GM18870 (cell line): ENCODE measurements around the gene PPM1N.

Experiments used
- ATAC-seq: cut with Tn5 transposase; IDR thresholded peaks from one replicate; pipeline ENCODE4 v1.9.1; 2021; ENCODE audit warnings: moderate library complexity; ENCODE audit not compliant: unreplicated experiment

Gene PPM1N, protein sequence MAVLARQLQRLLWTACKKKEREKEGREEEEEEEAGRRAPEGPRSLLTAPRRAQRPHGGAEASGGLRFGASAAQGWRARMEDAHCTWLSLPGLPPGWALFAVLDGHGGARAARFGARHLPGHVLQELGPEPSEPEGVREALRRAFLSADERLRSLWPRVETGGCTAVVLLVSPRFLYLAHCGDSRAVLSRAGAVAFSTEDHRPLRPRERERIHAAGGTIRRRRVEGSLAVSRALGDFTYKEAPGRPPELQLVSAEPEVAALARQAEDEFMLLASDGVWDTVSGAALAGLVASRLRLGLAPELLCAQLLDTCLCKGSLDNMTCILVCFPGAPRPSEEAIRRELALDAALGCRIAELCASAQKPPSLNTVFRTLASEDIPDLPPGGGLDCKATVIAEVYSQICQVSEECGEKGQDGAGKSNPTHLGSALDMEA

DNA sequence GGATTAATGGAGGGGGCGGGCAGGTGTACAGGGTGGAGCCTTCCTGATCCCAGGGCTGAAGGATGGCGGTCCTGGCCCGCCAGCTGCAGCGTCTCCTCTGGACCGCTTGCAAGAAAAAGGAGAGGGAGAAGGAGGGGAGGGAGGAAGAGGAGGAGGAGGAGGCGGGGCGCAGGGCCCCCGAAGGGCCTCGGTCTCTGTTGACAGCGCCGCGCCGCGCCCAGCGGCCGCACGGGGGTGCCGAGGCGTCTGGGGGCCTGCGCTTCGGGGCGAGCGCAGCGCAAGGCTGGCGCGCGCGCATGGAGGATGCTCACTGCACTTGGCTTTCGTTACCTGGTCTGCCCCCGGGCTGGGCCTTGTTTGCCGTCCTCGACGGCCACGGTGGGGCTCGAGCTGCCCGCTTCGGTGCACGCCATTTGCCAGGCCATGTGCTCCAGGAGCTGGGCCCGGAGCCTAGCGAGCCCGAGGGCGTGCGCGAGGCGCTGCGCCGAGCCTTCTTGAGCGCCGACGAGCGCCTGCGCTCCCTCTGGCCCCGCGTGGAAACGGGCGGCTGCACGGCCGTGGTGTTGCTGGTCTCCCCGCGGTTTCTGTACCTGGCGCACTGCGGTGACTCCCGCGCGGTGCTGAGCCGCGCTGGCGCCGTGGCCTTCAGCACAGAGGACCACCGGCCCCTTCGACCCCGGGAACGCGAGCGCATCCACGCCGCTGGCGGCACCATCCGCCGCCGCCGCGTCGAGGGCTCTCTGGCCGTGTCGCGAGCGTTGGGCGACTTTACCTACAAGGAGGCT, at the start of gene PPM1N:
TSS of gene PPM1N (plus strand) at position 33 of the 785 bp plus-strand sequence. CDS start at position 63, 30 bp downstream.
- ATAC-seq = no peak

DNA sequence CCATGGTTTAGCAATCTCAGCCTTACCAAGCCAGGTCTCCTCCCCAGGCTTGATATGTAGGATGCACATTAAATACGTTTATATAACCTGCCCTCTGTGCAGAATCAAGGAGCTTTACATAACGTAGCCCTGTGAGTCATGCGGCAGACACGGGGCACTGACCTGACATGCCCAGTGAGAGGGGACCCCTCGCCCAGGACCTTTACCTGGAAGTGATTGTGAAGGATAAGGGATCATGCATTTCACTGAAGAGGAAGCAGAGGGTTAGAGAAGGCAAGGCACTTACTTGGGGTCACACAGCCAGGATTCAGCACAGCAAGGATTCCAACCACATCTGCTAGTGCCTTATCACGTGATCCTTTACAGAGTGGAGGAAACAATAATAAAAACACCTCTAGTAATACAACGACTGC, 49.4 kb upstream of the PPM1N start:
- ATAC-seq = no peak

DNA sequence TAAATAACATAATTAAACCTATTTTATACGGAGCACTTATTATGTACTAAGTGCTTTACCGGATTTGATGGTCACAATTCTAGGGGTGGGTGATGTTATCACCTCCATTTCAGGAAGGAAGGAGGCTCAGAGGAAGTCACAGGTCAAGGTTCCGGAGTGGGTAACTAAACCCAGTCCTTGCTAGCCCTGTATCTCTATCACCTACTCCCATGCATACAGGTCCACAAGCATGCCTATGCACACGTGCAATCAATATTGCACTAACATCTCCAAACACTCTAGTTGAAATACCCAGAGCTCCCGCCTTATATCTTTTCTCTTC, 48.3 kb upstream of the PPM1N start:
- ATAC-seq = no peak

DNA sequence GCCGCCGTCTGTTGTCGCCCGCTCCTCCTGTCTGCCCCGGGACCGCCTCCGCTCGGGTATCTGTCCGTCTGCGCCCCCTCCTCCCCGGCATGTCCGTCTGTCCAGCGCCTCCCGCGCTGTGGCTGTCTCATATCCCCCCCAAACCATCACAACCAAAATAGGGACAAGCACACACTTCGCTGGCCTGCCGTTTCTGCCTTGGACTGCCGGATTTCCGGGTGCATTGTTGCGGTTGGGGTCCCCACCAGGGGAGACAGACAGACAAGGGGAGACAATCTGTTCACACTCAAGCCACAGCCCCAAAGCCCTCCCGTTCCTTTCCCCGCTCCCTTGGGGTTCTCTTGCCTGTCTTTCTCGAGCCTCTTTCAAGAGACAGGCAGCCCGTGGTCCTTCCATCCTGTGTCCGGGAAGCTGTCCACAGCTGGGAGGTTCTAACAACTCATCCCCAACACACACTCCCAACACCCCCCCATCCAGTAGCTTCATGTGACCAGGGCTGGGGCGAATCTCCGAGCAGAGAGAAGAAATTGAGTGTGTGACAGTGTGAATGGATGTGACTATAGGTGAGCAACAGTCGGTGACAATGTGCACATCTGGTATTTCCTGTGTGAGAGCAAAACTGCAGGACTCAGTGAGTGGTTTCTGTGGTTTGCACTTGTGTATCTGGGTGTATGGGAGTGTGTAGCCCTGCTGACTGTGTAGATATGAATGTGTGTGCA, 47.0 kb upstream of the PPM1N start:
- no peak for ATAC-seq

DNA sequence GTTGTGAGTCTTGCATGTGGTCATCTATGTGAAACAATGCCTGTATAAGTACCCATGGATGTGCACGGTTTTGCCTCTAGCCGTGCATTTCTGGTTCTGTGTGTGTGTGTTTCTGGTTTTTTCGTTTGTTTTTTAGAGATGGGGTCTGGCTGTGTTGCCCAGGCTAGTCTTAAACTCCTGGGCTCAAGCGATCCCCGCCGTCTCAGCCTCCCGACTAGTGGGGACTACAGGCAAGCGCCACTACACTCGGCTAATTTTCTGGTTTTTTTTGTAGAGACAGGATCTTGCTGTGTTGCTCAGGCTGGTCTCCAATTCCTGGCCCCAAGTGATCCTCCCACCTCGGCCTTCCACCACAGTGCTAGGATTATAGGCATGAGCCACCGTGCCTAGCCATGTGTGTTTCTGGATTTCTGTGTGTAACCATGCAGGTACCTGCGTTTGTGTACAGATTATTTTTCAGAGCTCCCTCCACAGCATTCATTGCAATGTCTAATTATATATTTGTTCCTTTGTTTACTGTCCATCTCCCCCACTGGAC, 46.3 kb upstream of the PPM1N start:
- no peak for ATAC-seq

DNA sequence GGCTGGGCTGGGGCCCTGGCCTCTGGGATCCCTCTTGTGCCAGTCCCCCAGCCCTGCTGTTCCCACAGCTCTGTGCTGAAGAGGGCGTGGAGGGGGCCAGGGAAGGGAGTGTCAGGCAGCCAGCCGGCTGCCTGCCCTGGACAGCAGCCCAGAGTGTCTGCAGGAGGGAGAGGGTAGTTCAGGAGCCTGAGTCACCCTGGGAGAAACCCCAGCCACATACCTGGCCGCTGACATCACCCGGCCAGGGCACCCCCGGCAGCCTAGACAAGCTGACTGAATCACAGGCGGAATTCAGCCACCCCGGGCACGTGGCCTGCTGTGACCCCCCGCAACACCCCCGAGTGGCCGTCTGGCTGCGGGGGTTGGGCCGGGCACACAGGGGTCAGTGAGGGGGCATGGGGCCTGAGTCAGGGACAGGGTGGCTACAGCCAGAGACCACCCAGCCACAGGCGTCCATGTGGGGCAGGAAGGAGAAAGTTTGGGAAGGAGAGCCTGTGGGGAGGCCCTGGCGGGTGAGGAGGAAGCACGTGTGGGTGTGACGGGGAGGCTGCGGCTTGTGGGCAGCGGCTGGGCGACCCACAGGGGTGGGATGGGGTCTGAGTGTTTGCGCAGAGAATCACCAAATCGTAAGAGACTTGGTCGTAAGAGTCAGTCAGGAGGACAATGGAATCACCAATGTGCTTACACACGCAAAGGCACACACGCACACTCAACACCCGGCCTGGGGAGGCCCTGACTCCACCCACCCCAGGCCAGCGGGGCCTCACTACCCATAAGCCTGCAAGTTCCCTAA, 42.3 kb upstream of the PPM1N start:
- no peak for ATAC-seq

DNA sequence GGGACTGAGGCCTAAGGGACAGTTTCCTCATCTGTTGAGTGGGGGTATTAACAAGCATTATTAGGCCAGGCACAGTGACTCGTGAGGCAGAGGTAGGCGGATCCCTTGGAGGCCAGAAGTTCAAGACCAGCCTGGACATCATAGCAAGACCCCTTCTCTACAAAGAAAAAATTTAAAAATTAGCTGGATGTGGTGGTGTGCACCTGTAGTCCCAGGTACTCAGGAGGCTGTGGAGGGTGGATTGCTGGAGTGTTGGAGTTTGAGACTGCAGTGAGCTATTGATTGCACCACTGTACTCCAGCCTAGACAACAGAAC, 41.8 kb upstream of the PPM1N start:
- ATAC-seq = no peak

DNA sequence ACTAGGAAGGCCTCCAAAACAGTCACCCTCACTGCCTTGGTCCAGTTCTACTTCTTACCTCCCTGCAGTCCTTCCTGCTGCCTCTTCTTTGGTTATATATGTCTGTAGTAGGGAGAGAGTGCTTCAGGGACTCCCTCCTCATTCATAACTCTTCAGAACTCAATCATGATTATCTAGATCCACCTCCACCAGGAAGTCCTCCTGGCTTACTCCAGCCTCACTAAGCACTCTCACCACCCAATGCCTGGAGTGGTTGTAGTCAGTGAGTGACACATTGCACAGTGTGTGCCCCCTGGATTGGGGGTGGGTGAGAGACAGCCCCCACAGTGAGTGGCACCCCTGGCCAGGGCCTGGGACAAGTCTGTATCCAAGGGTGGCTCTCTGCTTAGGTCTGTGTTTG, 40.5 kb upstream of the PPM1N start:
- no peak for ATAC-seq

DNA sequence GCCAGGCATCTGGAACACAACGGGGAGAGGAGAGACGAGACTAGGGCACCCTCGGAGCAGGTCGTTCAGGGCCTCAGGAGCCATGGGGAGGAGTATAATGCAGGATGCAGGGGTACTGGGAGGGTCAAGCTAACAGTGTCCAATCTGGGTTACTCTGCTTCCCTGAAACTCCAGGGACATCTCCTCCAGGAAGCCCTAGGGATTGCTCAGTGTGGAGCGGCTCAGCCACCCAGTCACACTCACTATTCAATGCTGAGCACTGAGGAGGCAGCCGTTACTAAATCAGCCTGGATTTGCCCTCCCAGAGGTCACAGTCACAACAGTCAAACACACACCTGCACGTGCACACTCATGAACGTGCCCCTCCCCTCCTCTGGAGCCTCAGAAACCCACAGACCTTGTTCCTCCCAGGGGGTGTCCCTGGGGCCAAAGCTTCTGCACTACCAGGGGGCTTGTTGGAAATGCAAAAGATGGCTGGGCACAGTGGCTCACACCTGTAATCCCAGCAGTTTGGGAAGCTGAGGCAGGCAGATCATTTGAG, 37.4 kb upstream of the PPM1N start:
- no peak for ATAC-seq

DNA sequence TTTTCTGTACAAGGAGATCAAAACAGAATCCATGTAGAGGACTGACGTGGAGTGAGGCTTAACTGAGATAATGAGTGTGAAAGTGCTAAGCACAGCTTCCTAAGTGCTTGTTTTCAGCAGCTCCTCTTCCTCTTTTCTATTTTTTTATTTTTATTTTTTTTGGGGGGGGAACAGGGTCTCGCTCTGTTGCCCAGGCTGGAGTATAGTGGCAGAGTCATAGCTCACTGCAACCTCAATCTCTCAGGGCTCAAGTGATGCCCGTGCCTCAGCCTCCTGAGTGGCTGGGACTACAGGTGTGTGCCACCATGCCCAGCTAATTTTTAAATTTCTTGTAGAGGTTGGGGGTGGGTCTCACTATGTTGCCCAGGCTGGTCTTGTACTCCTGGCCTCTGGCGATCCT, 36.1 kb upstream of the PPM1N start:
- ATAC-seq = no peak

DNA sequence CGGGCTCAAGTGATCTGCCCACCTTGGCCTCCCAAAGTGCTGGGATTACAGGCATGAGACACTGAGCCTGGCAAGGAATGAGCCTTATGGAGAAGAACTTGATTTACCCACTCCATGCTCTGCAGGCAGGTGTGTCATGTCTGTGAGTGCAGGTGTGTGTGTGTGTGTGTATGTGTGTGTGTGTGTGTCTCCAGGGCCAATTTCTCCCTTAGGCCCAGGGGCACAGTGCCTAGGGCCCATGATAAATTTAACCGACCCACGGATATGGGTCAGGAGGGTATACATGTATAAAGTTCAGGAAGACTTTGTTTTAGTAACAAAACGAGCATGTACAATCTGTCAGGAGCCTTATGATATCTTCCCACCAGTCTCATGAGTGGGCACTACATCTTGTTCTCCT, 35.0 kb upstream of the PPM1N start:
- no peak for ATAC-seq

DNA sequence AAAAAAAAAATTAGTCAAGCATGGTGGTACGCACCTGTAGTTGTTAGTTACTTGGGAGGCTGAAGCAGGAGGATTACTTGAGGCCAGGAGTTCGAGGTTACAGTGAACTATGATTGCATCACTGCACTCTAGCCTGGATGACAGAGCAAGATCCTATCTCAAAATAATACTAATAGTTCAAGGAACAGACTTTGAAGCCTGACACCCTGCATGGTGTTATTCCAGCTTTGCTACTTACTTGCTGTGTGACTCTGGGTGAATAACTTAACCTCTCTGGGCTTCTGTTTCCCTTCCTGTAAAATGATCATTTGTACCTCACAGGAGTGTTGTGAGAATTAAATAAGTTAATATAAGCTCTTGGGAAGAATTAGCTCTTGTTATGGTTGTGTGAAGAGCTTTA, 34.0 kb upstream of the PPM1N start:
- ATAC-seq = no peak

DNA sequence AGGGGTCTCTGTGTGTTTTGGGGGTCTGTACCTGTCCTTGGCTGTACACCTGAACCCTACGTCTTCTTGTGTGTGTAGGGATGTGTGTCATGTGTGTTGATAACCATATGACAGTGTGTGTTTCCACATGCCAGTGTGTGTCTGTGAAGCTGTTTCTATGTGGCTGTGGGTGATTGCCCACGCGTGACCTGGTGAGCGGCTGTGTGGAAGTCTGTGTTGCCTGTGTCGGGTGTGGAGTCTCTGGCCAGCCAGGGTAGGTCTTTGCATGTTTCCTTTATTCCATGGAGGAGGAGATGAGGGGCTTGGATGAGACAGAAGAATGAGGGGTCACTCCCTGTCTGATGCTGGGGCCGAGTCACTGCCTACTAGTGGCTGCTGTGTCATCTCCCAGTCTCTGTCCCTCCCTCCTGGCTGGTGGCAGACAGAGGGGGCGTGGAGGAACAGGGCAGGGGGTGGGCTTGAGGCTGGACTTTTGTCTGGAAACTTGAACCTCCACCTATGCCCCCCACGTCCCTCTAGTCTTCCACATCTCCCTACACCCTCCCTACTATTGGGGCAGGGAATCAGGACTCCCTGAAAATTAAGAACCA, 33.3 kb upstream of the PPM1N start:
- no peak for ATAC-seq

DNA sequence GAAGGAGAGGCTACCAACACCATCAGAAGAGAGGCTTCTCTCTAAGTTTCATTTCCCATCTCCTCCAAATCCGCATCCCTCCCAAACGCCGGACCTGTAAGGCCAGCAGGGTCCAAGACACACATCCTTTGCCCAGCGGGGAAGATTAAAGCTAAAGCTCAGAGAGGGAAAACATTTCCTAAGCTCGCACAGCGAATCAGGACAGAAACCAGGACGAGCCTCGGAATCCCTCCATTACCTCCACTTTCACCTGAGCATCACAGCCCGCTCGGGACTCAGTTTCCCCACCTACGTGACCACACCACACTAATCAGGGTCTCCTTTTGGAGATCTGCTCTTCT, 31.2 kb upstream of the PPM1N start:
- ATAC-seq = no peak

DNA sequence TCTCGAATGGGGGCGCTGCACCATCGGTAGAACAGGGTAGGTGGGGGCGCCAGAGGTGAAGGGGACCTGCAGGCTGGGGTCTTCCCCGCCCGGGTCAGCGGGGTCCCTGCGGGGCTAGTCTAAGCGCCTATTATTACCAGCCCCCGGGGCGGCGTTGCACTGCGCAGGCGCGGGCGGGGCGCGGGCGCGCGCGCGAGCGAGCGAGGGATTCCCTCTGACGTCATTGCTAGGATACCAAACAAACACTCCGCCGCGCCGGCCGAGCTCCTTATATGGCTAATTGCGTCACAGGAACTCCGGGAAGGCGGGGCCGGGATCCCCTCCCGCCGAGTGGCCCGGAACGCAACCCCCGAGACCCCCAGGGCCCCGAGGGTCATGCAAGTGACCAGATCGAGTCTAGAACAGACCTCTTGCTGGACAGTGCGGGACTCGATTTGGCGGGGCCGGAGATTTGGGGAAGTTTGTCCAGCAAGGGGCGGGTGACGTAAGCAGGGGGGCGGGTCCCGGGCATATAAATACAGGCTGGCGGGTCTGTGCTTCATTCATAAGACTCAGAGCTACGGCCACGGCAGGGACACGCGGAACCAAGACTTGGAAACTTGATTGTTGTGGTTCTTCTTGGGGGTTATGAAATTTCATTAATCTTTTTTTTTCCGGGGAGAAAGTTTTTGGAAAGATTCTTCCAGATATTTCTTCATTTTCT, 30.6 kb upstream of the PPM1N start, which contains the start of gene FOSB:
TSS of gene FOSB (plus strand) at position 541 of the 703 bp plus-strand sequence. CDS start 591 bp downstream, outside the sequence.
- ATAC-seq = peak; percentile 31

DNA sequence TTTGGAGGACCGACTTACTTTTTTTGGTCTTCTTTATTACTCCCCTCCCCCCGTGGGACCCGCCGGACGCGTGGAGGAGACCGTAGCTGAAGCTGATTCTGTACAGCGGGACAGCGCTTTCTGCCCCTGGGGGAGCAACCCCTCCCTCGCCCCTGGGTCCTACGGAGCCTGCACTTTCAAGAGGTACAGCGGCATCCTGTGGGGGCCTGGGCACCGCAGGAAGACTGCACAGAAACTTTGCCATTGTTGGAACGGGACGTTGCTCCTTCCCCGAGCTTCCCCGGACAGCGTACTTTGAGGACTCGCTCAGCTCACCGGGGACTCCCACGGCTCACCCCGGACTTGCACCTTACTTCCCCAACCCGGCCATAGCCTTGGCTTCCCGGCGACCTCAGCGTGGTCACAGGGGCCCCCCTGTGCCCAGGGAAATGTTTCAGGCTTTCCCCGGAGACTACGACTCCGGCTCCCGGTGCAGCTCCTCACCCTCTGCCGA, 30.0 kb upstream of the PPM1N start:
- no peak for ATAC-seq

DNA sequence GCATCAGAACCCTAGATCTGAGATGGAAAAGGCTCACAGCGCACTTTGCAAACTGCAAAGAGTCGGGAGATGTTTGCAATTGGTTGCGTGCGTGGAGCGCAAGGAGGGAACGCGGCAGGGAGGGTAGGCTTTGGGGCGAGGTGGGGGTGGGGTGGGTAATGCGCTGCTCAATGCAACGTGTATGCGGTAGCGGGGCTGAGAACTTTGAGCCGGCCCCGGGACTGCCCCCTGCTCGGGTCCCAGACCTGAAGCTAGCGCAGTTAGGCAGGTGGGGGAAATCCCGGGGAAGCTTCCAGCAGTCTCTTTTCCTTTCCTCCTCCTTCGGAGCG, 29.5 kb upstream of the PPM1N start:
- ATAC-seq = peak; percentile 12

DNA sequence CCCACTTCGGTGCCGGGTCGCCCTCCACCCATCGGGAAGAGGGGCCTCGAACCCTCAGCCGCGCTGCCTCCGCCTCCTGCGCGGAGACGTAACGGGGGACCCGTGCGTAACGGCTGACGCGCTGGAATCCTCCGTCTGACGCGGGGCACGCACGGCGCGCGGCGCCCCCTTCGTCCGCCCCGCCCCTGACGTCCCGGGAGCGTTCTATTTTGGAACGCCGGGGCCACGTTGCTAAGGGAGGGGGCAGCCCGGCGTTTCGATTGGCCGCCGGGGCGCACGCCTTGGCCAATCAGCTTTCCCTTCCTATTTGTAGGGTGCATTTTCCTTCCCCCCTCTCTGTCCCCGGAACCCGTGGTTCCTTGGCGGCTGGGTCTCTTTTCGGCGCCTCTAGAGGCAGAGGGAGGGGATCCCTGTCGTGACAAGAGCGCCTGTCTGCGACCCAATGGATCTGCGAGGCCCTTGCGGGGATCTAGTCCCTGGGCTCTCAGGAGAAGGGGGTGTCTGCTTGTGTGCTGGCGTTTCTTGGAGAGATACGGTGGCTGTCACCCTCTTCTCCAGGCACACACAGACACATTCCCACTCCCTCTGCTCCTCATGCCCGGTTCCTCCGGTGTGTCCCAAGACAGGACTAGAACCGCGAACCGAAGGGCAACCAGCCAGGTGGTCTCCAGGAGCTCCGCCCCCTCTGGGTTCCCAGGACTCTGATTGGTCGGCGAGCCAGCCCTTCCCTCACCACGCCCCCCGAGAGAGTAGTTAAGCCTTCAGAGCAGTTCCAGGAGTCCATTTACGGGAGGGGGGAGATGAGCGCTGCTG, 28.9 kb upstream of the PPM1N start:
- ATAC-seq = peak; percentile 53
